Activated T-cell treated with anti-CD3 and anti-CD28 coated beads, Interleukin-2, amount 50 U/mL, for 24 hours (primary cell): ENCODE results near the gene RPL31.

Source experiments
- DNase-seq: peaks from one replicate; pipeline ENCODE4 v3.0.0-alpha.2; 2020
- H3K27ac Mint-ChIP-seq: 2 replicates; pipeline ENCODE4 v1.8.0; 2020; ENCODE audit warnings: mild to moderate bottlenecking, mixed read lengths
- H3K27me3 Mint-ChIP-seq: 2 replicates; pipeline ENCODE4 v1.8.0; 2020; ENCODE audit warnings: mixed read lengths
- H3K36me3 Mint-ChIP-seq: 2 replicates; pipeline ENCODE4 v1.8.0; 2020; ENCODE audit warnings: low read depth, mixed read lengths
- H3K4me1 Mint-ChIP-seq: 2 replicates; pipeline ENCODE4 v1.8.0; 2020; ENCODE audit warnings: low read depth, mixed read lengths
- H3K4me3 Mint-ChIP-seq: 2 replicates; pipeline ENCODE4 v1.8.0; 2020; ENCODE audit warnings: mild to moderate bottlenecking, moderate library complexity, mixed read lengths
- H3K9me3 Mint-ChIP-seq: 2 replicates; pipeline ENCODE4 v1.8.0; 2020; ENCODE audit warnings: mixed read lengths

The RPL31 gene

GRCh38 chr2:101018934-101019333 lies 16.8 kb downstream of the RPL31 start:
- Mint-ChIP-seq H3K27ac (peak overlapping the region; percentile 63), H3K4me3 (no peak overlapping the region), H3K9me3 (no peaks in the 10 kb centered on the region), H3K36me3 (peaks cover 62% of the 10 kb centered on the region), H3K4me1 (no peaks in the 10 kb centered on the region), H3K27me3 (no peaks in the 10 kb centered on the region)
- no peak for DNase-seq

- Mint-ChIP-seq H3K27me3 (no peaks in the 10 kb centered on the region), H3K36me3 (peaks cover 43% of the 10 kb centered on the region), H3K9me3 (no peaks in the 10 kb centered on the region), H3K4me1 (no peaks in the 10 kb centered on the region), H3K27ac (no peak overlapping the region), H3K4me3 (no peak overlapping the region)
- DNase-seq, result no peak
Observed at GRCh38 chr2:101022221-101022620, 20.1 kb downstream of the RPL31 start.

- Mint-ChIP-seq H3K27ac (no peak overlapping the region), H3K4me1 (no peaks in the 10 kb centered on the region), H3K27me3 (no peaks in the 10 kb centered on the region), H3K36me3 (peaks cover 38% of the 10 kb centered on the region), H3K4me3 (no peak overlapping the region), H3K9me3 (no peaks in the 10 kb centered on the region)
- no peak for DNase-seq
Observed at GRCh38 chr2:101023327-101024107, 21.4 kb downstream of the RPL31 start.

DNA sequence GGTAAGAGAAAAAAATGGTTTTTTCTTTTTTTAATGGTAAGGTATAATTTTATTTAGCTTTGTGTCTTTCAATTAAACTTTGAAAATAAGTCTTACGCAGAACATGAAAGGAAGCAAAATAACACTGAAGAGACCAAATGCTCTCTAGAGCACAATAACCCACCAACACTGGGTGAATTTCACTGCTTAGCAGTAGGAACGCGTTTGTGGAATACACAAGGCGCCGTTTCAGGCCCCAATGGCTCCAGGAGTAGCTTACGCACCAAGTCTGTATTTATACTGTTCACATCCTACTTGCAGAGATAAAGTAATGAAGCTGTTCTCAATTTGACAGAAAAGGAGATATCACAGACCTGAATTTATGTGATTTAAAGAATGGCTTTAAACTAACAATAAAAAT lies 23.5 kb downstream of the RPL31 start:
- no peaks in the 10 kb centered on the region for H3K9me3 Mint-ChIP-seq
- H3K4me1 Mint-ChIP-seq, result no peaks in the 10 kb centered on the region
- H3K27ac Mint-ChIP-seq, result no peak overlapping the region
- DNase-seq, result no peak
- H3K36me3 Mint-ChIP-seq, result peaks cover 24% of the 10 kb centered on the region
- H3K4me3 Mint-ChIP-seq, result no peak overlapping the region
- no peaks in the 10 kb centered on the region for H3K27me3 Mint-ChIP-seq

DNA sequence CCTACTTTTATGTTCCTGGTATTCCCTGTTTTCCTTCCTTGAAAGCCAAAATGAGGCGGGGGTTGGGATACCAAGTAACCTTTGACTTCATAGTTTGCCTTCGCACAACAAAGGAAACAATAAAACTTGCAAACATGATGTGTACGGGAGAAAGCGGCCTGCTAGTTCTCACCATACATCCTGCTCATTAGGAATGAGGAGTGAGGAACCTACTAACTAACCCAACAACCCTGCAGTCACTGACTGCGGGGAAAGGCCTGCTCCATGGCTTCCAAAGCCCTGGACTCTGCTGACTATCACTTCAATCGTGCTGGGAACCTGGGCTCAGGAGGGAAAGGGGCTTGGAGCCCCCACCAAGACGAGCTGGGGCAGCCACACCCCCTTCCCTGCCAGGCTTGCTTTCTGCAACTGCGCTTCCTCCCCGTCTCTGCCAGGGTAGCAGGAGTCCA lies 24.2 kb downstream of the RPL31 start:
- H3K36me3 Mint-ChIP-seq, result peaks cover 17% of the 10 kb centered on the region
- H3K27ac Mint-ChIP-seq, result no peak overlapping the region
- no peak for DNase-seq
- no peaks in the 10 kb centered on the region for H3K4me1 Mint-ChIP-seq
- H3K9me3 Mint-ChIP-seq, result no peaks in the 10 kb centered on the region
- no peaks in the 10 kb centered on the region for H3K27me3 Mint-ChIP-seq
- H3K4me3 Mint-ChIP-seq, result no peak overlapping the region

- H3K4me3 Mint-ChIP-seq, result no peak overlapping the region
- no peaks in the 10 kb centered on the region for H3K27me3 Mint-ChIP-seq
- H3K4me1 Mint-ChIP-seq, result no peaks in the 10 kb centered on the region
- DNase-seq, result no peak
- H3K36me3 Mint-ChIP-seq, result peaks cover 9% of the 10 kb centered on the region
- H3K9me3 Mint-ChIP-seq, result no peaks in the 10 kb centered on the region
- H3K27ac Mint-ChIP-seq, result no peak overlapping the region
Observed at GRCh38 chr2:101026923-101027469, 24.9 kb downstream of the RPL31 start.

- no peaks in the 10 kb centered on the region for H3K9me3 Mint-ChIP-seq
- no peaks in the 10 kb centered on the region for H3K4me1 Mint-ChIP-seq
- no peak for DNase-seq
- H3K27me3 Mint-ChIP-seq, result no peaks in the 10 kb centered on the region
- H3K27ac Mint-ChIP-seq, result no peak overlapping the region
- H3K4me3 Mint-ChIP-seq, result no peak overlapping the region
- peaks cover 4% of the 10 kb centered on the region for H3K36me3 Mint-ChIP-seq
Observed at GRCh38 chr2:101027852-101028251, 25.8 kb downstream of the RPL31 start.

DNA sequence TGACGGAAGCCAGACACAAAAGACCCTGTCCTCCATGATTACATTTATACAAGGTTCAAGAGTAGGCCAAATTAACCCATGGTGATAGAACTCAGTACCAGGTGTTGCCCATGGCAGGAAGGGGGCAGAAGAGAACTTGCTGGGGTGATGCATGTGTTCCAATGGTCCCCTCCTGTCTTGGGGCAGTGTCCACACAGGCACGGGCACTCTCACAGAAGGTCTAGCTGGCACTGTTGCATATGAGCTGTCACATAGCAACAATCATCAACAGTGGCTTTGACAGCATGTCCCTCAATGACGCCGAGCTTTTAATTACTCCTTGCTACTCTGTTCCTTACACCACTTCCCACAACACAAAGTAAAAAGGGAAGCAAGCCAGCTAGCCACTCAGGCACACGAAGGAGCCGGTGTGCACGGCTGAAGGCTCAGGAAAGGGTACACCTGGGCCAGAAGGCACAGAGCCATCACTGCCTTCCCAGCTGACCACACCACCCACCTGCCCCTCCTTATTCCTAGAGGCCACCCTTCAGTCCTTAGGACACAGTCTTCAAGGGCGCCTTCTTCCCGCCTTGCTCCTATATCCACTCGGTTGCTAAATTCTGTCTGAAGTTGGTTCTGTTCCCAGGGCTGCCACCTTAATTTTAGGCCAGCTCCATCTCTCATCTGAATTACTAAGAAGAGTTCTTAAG lies 28.9 kb downstream of the RPL31 start:
- DNase-seq, result no peak
- Mint-ChIP-seq H3K4me1 (no peaks in the 10 kb centered on the region), H3K4me3 (no peak overlapping the region), H3K36me3 (no peaks in the 10 kb centered on the region), H3K27ac (no peak overlapping the region), H3K27me3 (no peaks in the 10 kb centered on the region), H3K9me3 (no peaks in the 10 kb centered on the region)

- DNase-seq, result no peak
- Mint-ChIP-seq H3K27me3 (no peaks in the 10 kb centered on the region), H3K4me1 (no peaks in the 10 kb centered on the region), H3K27ac (no peak overlapping the region), H3K4me3 (no peak overlapping the region), H3K9me3 (no peaks in the 10 kb centered on the region), H3K36me3 (no peaks in the 10 kb centered on the region)
Observed at GRCh38 chr2:101032084-101032776, 30.1 kb downstream of the RPL31 start.

DNA sequence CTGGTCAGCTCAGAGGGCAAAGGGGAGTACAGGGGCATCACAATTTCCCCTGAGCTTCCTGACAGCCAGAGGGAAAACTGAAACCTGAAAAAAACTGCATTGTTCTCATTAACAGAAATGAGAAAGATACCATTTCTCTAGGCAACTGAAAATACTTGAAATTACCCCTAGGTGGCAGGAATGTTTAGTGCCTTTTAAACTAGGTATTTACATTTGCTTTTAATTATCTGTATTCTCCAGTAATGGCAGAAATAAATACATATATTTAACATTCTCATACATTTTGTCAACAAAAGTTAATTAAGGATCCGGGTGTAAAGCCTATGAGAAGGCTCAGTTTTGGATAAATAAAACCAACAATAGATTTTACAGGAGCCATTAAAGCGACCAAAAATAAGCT lies 34.5 kb downstream of the RPL31 start:
- H3K4me3 Mint-ChIP-seq, result no peak overlapping the region
- H3K9me3 Mint-ChIP-seq, result no peaks in the 10 kb centered on the region
- DNase-seq, result no peak
- H3K27ac Mint-ChIP-seq, result no peak overlapping the region
- H3K36me3 Mint-ChIP-seq, result no peaks in the 10 kb centered on the region
- H3K27me3 Mint-ChIP-seq, result no peaks in the 10 kb centered on the region
- H3K4me1 Mint-ChIP-seq, result no peaks in the 10 kb centered on the region

DNA sequence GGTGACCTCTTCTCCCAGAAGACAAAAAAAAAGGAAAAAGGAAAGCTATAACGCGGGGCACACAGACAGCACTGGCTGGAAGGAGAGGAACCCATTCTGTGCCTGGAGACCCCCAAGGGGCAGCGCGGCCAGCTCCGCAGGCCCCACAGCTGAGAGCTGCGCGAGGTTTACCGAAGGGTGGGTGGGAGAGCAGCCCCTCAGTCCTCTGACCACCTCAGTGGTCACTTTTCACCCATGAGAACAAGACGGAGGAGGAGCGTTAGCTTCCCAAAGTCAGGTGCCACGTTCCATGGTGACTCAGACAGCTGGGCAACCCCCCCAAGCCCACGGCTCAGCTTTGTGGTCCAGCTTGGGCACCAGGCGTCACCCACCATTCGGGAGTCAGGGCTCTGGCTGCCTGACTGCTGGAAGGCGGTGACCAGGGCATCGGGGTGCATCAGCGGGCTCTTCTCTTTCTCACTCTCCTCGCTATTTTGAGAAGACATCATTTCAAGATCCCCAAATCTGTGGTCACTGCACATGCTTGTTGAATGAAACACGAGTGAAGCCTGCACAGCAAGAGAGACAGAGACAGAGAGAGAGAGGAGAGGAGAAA lies 35.2 kb downstream of the RPL31 start:
- Mint-ChIP-seq H3K27ac (no peak overlapping the region), H3K27me3 (no peaks in the 10 kb centered on the region), H3K36me3 (no peaks in the 10 kb centered on the region), H3K9me3 (no peaks in the 10 kb centered on the region), H3K4me3 (no peak overlapping the region), H3K4me1 (no peaks in the 10 kb centered on the region)
- no peak for DNase-seq

DNA sequence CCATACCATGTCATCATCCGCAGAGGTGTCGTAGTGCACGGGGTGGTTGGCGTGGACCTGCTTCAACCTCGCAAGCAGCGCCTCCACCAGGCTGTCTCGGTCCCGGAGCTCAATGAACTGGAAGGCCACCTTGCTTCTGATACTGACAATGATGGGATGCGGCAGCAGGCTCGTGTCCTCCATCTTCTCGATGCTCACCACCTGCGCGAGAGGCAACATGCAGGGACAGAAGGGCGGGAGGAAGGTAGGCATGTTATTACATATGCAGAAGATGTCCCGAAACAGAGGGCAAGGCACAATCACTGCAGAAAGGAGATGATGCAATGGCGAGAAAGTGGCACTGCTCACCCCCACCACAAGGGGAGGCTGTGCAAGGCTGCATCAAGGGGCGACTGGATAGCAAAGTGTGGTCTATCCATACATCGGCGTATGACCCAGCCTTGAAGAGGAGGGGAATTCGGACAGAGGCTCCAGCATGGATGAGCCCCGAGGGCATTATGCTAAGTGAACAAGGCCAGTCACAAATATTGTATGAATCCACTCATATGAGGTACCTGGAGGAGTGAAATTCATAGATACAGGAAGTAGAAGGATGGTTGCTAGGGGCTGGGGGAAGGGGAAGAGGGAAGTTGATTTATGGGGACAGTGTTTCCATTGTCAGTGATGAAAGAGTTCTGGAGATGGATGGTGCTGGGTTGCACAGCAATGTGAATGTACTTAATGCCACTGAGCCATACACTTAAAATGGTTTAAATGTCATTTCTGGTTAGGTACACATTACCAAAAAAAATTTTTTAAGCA lies 36.6 kb downstream of the RPL31 start:
- Mint-ChIP-seq H3K4me3 (no peak overlapping the region), H3K9me3 (no peaks in the 10 kb centered on the region), H3K27ac (peak overlapping the region; percentile 26), H3K4me1 (no peaks in the 10 kb centered on the region), H3K36me3 (no peaks in the 10 kb centered on the region), H3K27me3 (peaks cover 2% of the 10 kb centered on the region)
- DNase-seq, result no peak

- H3K27me3 Mint-ChIP-seq, result peaks cover 2% of the 10 kb centered on the region
- no peaks in the 10 kb centered on the region for H3K36me3 Mint-ChIP-seq
- H3K4me1 Mint-ChIP-seq, result no peaks in the 10 kb centered on the region
- DNase-seq, result no peak
- no peak overlapping the region for H3K27ac Mint-ChIP-seq
- no peak overlapping the region for H3K4me3 Mint-ChIP-seq
- H3K9me3 Mint-ChIP-seq, result no peaks in the 10 kb centered on the region
Observed at GRCh38 chr2:101040072-101040471, 38.0 kb downstream of the RPL31 start.

DNA sequence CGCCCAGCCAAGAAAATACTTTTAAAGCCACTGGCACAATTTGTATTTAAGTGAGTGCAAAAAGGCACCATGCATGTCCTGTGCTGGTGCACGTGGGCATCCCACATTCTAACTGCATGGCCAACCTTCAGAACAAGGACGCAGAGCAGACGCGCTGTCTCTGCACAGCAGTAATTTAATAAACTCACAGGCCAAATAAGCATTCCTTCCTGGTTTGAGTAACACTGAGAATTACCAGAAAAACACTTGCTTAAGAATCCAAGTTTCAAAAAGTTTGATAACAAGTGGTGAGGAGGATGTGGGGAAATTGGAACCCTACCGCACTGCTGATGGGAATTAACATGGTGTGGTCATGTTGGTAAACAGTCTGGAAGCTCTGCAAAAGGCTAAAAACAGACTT lies 38.7 kb downstream of the RPL31 start:
- H3K4me1 Mint-ChIP-seq, result no peaks in the 10 kb centered on the region
- H3K9me3 Mint-ChIP-seq, result no peaks in the 10 kb centered on the region
- H3K27me3 Mint-ChIP-seq, result peaks cover 2% of the 10 kb centered on the region
- no peak overlapping the region for H3K4me3 Mint-ChIP-seq
- DNase-seq, result no peak
- no peak overlapping the region for H3K27ac Mint-ChIP-seq
- no peaks in the 10 kb centered on the region for H3K36me3 Mint-ChIP-seq
